HEK293T (cell line): ENCODE measurements around the gene TMEM97.

ENCODE experiments used
- ARNT ChIP-seq: fragments of 450-650 bp; IDR thresholded peaks from 2 replicates; pipeline ENCODE4 v1.6.1; 2017; ENCODE audit warnings: mild to moderate bottlenecking
- BHLHE40 ChIP-seq: fragments of 450-650 bp; IDR thresholded peaks from 2 replicates; pipeline ENCODE4 v1.6.1; 2016; ENCODE audit warnings: mild to moderate bottlenecking, moderate library complexity, borderline replicate concordance
- FOXA1 ChIP-seq: fragments of 450-650 bp; IDR thresholded peaks from 2 replicates; pipeline ENCODE4 v1.6.1; 2016; ENCODE audit warnings: mild to moderate bottlenecking
- FOXK2 ChIP-seq: fragments of 450-650 bp; IDR thresholded peaks from 2 replicates; pipeline ENCODE4 v1.6.1; 2016; ENCODE audit warnings: mild to moderate bottlenecking
- FOXM1 ChIP-seq: fragments of 450-650 bp; IDR thresholded peaks from 2 replicates; pipeline ENCODE4 v1.6.1; 2017; ENCODE audit warnings: mild to moderate bottlenecking, borderline replicate concordance
- HDGF ChIP-seq: fragments of 450-650 bp; IDR thresholded peaks from 2 replicates; pipeline ENCODE4 v1.6.1; 2017; ENCODE audit warnings: antibody characterized with exemption, borderline replicate concordance
- SP1 ChIP-seq: fragments of 450-650 bp; IDR thresholded peaks from 2 replicates; pipeline ENCODE4 v1.6.1; 2017
- SUZ12 ChIP-seq: fragments of 450-650 bp; IDR thresholded peaks from 2 replicates; pipeline ENCODE4 v1.6.1; 2016; ENCODE audit warnings: mild to moderate bottlenecking
- TARDBP ChIP-seq: fragments of 450-650 bp; IDR thresholded peaks from 2 replicates; pipeline ENCODE4 v1.6.1; 2016
- ZNF384 ChIP-seq: fragments of 450-650 bp; IDR thresholded peaks from 2 replicates; pipeline ENCODE4 v1.6.1; 2016

- TF ChIP-seq SP1: no peak
- TF ChIP-seq SUZ12: no peak
- TF ChIP-seq TARDBP: no peak
- no peak for TF ChIP-seq FOXK2
- no peak for TF ChIP-seq BHLHE40
- no peak for TF ChIP-seq ARNT
- TF ChIP-seq ZNF384: no peak
- TF ChIP-seq FOXM1: no peak
- no peak for TF ChIP-seq FOXA1
- TF ChIP-seq HDGF: no peak
These were observed 1.7 kb upstream of the TMEM97 start for GRCh38 chr17:28317099-28317965.
